C4-2B (cell line): Measurements from ENCODE around the gene ABHD17B.

ENCODE experiments used
- ZFX ChIP-seq: fragments of 450-650 bp; IDR thresholded peaks from 2 replicates; pipeline ENCODE4 v1.6.1; 2017
- TF ChIP-seq, protein P1 (sequence below): fragments of 450-650 bp; conservative IDR thresholded peaks from 2 replicates; pipeline ENCODE4 v1.5.1; 2017; ENCODE audit warnings: mild to moderate bottlenecking

DNA sequence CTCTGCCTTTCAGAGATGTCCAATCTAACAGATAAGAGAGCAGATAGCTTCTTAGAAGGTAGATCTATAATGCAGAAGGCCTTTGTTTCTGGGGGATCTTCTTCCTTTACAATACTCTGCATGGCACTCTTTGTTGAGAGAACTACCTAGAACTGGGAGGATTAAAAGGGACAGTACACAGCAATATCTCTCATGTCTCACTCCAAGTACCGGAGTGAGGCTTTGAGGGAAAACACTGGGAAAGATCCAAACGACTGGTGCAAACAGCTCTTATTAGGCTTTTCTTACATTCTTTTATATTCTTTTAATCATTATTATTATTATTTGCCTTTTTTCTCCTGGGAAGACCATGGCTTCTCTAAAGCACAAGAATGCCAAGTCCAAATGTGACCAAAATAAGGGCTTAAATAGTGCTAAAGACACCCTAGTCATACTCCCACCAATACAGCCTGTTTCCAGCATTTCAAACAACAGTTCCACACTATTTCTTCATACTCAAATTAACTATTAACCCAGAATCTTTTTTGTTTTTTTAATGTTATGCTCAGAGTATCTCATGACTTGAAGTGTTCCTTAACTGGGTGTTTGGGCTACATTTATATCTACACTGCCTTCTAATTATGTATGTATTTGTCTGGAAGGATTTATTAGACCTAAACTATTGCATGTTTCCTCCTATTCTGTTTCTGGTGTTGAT lies 52.7 kb downstream of the ABHD17B start:
- TF ChIP-seq, protein P1, sequence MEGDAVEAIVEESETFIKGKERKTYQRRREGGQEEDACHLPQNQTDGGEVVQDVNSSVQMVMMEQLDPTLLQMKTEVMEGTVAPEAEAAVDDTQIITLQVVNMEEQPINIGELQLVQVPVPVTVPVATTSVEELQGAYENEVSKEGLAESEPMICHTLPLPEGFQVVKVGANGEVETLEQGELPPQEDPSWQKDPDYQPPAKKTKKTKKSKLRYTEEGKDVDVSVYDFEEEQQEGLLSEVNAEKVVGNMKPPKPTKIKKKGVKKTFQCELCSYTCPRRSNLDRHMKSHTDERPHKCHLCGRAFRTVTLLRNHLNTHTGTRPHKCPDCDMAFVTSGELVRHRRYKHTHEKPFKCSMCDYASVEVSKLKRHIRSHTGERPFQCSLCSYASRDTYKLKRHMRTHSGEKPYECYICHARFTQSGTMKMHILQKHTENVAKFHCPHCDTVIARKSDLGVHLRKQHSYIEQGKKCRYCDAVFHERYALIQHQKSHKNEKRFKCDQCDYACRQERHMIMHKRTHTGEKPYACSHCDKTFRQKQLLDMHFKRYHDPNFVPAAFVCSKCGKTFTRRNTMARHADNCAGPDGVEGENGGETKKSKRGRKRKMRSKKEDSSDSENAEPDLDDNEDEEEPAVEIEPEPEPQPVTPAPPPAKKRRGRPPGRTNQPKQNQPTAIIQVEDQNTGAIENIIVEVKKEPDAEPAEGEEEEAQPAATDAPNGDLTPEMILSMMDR = no peak
- no peak for TF ChIP-seq ZFX
